HG02642 (cell line): ENCODE data around the gene MYO3B.

Source experiments
- ATAC-seq: cut with Tn5 transposase; IDR thresholded peaks from one replicate; pipeline ENCODE4 v1.9.1; 2021; ENCODE audit warnings: mild to moderate bottlenecking; ENCODE audit not compliant: unreplicated experiment, poor library complexity

MYO3B gene

DNA sequence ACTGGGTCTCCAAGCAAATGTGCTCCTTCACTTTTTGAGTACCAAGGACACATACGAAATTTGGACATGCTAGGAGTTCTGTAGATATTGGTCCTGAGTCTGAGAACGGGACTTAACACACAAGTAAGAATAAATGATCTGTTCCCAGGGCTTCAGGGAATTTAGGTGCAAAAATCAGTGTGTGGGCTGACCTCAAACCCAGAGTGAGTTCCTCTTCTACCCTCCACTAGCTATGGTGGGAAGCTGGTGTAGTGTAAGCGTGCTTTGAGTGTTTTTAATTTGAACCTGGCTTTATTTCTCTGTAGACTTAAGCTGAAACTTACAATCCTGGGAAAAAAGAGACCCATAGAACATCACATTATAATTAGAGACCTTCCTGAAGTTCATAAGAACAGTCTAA lies 50.5 kb downstream of the MYO3B start:
- ATAC-seq, result no peak

DNA sequence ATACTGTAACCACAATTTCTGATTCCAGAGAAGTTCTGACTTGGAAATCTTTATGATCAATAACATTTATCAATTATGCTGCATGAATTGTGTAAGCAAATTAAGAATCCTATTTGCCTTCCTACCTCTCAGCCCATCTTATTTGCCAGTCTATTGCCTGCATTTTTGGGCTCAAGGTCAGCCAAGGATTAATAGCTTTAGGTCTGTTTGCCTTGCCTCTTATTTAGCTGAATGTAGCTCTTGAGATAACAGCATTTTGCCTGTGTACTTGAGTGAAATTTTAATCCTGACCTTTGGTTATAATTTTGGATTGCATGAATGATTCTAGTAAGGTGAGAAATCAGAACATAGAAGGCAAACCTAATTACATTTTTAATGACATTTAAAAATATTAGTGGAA lies 51.2 kb downstream of the MYO3B start:
- ATAC-seq, result no peak

DNA sequence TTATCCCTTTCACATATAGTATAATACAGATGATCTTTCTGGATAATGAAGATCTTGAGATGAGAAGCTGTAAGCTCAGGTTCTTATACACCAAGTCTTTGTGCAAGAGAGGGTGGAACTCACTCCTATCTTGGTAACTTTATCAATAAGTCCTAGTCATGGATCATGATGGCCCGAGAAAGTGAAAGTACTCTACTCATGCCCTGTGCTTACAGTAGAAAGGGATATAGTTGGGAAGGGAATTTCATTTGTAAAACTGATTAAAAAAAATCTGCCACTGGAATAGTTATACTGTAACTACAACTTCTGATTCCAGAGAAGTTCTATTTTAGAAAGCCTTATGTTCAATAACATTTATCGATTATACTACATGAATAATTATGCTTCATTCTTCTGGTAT lies 51.8 kb downstream of the MYO3B start:
- ATAC-seq, result no peak

DNA sequence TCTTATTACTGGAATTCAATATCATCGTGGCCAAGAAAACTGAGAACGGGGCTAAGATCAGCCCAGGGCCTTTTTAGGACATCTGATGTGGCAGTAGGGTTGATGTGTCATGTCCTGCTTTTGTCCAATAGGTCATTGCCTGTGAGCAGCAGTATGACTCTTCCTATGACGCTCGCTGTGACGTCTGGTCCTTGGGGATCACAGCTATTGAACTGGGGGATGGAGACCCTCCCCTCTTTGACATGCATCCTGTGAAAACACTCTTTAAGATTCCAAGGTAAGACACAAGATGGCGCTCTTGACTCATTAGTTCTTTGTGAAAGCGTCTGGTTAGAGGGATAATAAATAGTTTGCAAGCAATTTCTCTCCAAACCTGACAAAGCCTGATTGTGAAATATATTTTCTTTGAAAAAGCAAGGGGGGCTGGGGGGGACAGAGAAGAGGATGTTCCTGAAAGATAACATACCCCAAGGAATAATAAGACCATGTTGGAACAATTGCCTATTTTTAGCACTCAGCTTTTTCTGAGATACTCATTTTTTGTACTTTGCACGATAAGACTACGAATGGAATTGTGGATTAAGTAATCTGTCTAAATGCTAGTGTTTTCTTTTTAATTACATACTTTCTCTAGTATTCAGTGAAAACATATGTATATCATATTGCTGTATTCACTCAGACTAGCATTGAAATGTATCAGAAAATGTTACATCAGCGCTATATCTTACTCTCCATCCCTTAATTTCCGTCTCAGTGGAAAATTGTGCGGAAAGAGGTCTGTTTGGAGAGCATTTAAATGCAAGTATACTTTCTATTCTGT lies 58.1 kb downstream of the MYO3B start:
- no peak for ATAC-seq

DNA sequence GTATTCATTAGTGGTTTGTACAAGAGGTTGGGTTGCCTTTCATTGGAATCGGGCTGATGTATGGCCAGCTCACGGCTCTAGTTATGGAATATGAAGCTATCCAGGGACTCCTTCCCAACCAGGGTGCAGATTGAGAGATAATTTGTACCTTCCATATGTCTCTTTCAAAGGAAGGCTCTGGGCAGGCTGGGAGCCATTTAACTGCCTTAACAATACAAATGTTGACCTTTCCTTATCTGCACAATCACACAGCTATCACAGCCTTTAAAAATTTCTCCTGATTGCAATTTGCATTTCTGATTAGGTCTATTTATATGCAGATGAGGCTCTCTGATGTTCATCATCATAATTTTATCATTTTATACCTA lies 58.7 kb downstream of the MYO3B start:
- ATAC-seq, result no peak

DNA sequence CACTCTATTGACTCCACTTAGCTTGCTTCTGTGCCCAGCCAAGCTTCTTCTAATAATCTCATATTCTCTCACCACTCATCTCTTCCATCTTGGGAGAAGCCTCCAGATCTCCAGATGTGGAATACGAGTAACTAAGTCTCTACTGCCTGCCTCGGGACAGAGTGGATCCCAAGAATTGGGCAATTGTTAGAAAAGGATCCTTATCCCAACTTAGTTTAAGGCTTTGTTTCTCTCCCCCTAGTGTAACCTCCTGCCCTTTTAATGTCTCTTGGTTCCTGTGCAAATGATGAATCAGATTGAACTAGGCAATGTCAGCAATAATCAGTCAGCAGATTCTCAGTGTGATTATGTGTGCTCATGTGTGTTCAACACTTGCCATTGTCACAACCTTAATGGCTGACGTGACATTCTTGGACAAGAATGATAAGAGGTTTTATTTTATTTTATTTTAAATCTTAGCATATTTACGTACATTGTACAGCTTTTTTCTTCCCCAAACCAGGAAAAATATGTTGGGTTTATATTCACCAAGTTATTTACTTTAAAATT lies 59.7 kb downstream of the MYO3B start:
- no peak for ATAC-seq

DNA sequence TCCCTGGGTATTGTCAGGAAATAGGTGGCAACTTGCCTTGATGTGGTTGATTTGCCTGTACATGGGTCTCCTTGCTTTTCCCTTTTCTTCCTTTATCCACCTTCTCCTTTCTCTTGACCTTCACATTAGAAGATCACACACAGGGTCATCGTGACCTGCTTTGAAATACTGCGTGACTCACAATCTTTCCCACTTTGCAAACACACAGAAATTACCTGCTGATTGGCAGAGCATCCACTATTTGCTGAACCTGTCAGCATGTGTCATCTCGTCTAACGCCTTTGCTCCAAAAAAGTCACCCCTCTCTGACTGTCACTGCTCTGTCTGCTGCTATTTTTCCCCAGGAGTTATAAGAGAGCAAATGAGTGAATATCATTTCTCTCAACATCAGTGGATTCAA lies 60.8 kb downstream of the MYO3B start:
- ATAC-seq, result no peak

DNA sequence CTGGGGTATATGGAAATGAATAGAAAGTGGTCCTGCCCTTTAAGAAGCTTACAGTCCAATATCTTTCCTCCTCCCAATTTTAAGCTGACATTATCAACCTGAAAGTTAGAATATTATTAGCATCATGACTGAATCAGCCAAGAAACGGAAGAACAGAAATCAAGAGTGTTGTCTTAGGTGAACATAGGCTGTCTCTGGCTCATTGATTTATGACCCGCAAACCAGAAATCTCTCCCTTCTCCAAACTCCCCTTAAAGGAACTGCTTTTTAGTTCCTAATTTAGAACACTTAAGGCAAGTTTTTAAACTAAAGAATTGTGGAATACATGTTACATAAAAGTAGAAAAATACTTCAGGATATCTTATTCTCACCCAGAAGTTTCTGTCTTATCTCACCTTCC lies 62.7 kb downstream of the MYO3B start:
- no peak for ATAC-seq

DNA sequence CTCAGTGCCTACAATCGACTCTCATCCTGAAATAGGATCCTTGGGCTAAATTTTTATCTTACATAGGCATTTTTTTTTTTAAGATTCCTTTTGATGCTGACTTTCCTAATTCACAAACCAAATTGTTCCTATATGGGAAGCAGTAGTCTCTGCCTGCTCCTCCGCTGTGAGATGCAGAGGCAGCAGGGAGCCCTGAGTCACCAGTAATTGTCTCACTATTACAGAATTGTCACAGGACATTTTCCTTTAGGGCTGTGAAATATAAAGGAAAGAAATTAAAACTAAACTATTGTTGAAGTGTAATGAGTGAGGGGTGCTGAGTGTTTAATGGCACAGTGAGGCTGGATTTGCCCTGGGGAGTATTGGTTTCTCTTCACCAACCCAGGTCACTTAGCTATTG lies 63.8 kb downstream of the MYO3B start:
- no peak for ATAC-seq

DNA sequence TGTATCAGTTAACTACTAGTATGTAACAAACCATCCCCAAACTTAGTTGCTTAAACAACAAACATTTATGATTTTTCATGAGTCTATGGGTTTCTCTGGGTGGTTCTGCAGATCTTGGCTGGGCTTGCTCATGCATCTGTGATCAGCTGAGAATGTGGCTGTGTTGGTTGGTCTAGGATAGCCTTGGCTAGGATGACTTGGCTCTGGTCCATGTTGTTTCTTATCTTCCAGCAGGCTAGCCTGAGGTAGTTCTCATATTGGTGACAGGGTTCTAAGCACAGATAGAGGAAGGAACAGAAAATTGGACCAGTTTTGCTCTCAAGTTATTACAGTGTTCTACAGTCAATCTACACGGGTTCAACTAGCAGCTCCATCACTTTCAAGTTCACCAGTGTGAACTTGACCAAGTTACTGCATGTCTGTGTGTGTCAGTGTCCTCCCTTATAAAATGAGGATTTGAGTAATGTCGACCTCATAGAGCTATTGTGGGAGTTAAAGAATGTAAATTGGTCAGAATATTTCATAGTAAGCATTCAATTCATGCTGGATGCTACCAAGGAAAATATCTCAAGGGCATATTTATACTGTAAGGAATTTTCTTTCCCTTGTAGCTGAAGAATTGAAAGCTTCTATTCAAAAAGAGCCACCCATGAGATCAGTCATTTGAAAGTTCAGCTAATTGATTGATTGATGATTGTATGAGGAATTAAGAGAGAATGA lies 65.3 kb downstream of the MYO3B start:
- no peak for ATAC-seq

DNA sequence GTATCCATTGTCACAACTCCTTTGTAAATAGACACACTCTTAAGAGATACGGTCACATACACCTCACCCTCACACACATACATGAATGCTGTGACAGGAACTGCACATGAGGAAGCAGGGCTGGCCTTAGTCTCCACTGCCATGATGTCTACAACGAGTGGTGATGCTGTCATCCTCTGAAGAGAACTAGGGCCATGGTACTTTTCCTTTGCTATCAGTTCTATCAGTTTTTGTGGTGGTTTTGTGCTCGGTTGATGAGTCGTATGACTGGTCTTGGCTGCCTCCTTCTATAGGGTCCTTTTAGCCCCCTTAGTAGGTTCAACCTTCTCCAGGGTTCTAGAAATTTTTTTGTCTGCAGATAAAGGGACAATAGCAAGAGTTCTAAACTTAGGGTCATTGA lies 66.0 kb downstream of the MYO3B start:
- no peak for ATAC-seq

DNA sequence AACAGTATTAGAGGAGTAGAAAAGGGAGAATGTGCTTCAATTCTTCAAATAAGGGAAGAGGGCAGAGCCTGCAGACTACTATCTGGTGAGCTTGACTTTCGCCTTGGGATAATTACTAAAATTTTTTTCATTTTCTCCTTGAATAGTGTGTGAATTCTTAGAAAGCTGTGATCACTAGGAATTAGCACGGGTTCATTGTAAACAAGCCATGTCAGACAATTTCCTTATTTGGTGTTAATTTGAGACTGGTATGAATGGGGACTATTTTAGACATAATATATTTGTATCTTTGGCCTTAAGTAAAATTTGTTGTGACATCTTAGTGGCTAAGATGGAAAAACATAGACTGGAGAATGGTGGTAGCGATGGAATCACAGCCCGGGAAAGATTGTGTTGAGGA lies 66.6 kb downstream of the MYO3B start:
- no peak for ATAC-seq

DNA sequence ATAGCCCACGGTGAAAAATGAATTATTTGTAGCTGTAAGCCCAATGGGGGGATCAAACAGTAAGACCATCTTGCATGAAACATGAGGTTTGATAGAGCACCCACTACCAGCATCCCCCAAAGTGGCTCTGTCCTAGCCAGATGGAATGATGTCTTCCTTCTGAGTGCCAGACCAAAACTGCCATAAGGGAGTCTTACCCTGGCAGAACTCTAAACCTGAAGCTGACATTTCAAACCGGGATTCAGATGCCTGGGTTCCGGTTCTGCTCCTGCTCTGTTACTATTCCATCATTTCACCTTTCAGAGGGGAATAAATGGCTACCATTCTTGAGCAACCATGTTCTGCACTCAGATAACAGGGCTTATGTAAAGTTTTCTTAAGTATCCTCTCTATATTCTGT lies 67.4 kb downstream of the MYO3B start:
- no peak for ATAC-seq

DNA sequence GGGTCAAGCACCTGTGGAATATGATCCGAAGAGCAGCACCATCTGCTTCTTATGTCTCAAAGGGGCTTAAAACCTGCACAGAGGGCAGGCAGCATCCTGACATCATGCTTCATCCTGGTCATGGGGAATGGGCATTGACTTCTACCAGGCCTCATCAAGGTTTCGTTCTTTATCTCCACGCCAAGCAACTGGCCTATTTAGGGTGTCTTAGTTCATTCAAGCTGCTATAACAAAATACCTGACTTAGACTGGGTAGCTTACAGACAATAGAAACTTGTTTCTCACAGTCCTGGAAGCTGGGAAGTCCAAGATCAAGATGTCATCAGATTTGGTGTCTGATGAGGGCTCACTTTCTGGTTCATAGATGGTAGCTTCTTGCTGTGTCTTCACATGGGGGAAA lies 69.4 kb downstream of the MYO3B start:
- no peak for ATAC-seq

DNA sequence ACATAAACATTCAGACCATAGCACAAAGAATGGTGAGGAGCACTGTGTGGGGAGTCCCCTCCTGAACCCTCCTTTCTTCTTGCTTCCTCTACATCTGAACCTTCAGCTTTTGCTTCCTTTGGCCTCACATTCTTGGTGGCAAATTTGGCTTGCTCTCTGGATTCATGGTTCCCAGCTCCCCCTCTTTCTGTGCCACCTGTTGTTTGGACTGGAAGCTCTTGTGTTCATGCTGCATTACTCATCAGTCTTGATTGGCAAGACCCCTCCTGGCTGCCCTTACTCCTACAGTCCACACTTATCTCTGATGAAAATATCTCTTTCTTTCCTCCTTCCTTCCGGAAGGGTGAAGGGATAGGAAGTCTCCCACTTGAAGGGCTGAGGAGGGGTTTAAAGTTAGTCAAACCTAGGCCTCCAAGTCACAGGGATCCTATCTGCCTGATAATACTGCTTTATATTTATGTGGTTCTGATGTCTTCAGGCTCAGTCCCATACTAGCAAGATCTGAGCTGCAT lies 70.0 kb downstream of the MYO3B start:
- ATAC-seq, result no peak

DNA sequence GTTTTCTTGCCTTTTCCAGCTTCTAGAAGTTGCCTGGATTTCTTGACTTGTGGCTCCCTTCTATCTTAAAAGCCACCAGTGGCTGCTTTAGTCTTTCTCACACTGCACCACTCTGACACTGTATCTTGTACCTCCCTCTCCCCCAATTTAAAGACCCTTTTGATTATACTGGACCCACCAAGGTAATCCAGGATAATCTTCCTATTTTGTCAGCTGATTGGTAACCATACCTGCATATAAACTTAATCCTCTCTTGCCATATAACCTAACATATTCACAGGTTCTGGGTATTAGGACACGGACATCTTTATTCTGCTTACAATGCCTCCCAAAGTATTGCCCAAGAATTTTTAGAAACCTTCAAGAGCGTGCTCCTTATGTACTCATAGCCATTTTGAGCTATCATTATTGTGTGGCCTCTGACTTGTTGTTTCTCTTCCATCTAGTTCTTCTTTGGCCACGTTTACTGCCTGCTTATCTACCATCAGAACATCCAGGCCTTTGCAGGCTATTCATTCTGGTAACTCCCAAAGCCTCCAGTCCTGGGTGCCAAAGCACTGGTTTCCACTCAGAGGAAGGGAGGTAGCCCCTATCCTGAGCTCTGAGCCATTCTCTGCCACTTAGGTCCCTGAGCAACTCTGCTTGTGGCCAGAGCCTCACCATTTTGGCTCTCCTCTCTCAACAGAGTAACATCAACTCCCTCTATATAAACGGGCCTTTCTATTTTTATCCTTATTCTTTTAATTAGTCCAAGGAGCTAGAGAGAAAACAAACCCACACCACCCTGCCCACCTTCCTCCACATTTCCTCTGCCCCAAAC lies 70.8 kb downstream of the MYO3B start:
- ATAC-seq, result no peak

DNA sequence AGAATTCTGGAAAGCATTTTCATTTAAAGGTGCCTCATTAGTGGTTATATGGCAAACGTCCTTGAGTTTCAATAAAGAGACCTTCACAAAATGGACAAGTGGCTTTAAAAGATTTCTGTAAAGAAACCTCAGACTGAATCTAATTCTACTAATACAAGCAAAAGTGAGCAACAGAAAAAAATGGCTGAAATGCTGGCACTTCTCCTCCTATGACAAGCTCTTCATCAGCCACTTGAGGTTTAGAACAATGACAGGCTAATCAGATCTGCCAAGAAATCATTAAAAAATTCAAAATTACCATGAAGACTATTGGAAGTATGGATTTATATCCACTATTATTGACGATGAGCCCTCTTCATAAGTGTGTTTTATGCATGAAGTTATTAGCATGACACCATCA lies 71.8 kb downstream of the MYO3B start:
- no peak for ATAC-seq

DNA sequence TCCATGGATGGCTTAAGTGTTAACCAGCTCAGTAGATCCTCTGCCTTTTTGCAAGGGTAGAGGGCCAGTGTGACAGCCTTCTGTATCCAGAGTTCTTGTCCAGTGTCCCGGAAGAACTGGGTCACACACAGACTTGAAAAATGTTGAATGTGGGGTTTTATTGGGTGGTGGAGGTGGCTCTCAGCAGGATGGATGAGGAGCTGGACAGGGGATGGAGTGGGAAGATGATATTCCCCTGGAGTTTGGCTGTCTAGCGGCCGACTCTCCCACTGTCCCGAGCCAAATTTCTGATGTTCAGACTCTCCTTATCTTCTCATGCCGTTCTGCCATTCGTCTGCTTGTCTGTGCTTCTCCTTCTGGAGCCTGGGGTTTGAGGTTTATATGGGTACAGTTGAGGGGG lies 72.6 kb downstream of the MYO3B start:
- ATAC-seq, result no peak

DNA sequence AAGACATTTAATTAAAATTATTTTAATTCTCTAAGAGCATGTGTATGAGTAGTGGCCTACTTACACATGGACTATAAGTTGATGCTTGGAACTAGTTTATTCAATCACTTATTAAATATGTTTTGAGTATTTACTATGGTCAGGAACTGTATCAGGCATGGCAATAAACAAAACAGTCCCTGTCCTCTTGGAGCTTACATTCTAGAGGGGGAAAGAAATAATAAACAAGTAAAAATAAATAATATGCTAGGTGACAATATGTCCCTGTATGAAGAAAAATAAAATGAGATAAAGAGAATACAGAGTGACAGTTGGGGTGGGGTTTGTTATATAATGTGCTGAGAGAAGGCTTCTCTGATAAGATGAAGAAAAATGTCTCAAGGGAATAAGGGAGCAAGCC lies 74.5 kb downstream of the MYO3B start:
- ATAC-seq, result no peak

DNA sequence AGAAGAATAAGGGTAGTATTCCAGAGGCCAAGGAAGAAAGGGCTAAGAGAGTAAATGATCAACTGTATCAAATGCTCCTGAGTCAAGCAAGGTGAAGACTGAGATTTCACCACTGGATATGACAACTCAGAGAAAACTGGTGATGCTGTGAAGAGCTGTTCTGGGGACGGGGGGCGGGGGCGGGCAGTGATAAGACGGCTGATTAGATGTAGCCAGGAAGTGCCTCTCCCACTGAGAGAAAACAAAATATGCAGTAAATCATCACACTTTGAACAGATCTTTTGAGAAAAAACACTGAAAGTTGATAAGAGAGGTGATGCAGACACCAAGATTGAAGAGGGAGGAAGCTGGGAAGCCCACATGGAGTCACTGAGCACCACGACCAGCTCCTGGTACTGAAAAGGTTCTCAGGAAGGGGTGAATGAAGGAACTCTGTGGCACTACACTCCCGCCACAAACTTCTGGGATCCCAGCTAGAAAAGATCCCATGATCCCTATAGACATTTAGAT lies 75.8 kb downstream of the MYO3B start:
- ATAC-seq, result no peak
